Activated CD4-positive, CD25-positive, alpha-beta regulatory T cell (primary cell): ENCODE measurements around the gene PTPN1.
"Not testable (repeated sequence)": the region's sequence is repeated elsewhere in the genome, so short reads cannot be mapped to it uniquely, and the experiment has no call there.

Experiments used
- DNase-seq, 4 experiments: peaks; one replicate each; lab custom pipeline; 2025; lab: John Stamatoyannopoulos, UW

The PTPN1 gene

GRCh38 chr20:50481741-50482140 lies 28.4 kb upstream of the PTPN1 start:
- no peak for DNase-seq

GRCh38 chr20:50482396-50482981 lies 27.7 kb upstream of the PTPN1 start:
- DNase-seq: no peak

DNA sequence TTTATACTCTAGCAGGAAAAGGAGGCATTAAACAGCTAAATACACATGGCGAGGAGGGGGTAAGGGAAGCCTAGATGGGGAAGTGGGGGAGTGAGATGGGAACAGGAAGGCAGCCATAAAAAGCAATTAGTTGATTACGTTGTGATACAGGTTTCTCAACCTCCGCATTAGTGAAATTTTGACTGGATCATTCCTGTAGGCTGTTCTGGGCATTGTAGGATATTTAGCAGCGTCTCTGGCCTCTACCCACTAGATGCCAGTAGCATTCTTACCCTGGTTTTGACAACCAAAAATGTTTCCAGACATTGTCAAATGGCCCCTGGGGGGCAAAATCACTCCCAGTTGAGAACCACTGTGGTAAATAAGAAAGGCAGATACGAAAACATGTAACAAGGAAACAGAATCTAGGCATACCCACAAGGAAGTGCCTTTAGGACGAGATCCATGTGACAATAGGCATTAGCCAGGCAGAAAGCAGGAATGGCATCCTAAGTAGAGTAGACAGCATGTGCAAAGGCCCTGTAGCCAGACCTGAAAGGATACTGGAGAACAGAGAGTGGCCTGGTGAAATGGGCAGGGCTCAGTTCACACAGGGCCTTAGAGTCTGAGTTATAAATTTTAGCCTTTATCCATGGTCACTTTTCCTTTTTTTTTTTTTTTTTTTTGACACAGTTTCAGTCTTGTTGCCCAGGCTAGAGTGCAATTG lies 25.8 kb upstream of the PTPN1 start:
- no peak for DNase-seq

- DNase-seq: no peak
Measured at GRCh38 chr20:50487397-50487796, 22.8 kb upstream of the PTPN1 start.

GRCh38 chr20:50488236-50488806 lies 21.9 kb upstream of the PTPN1 start:
- no peak for DNase-seq

- no peak for DNase-seq
Measured at GRCh38 chr20:50491168-50491567, 19.0 kb upstream of the PTPN1 start.

GRCh38 chr20:50491926-50492634 lies 18.1 kb upstream of the PTPN1 start:
- no peak for DNase-seq

DNA sequence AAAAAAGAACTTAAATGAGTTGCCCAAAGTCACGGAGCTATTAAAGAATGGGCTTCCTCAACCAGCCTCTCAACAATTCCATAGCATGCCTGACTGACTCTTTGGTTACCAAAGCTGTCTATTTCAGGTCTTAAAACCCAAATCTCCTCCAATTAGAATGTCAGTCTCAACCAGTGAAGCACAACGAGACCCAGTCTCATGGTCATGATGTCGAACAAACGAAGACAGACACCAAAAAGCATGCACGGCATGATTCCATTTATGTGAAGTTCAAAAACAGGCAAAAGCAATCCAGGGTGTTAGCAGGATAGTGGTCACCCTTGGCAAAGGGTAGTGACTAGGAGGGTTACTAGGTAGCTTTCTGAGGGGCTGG lies 16.3 kb upstream of the PTPN1 start:
- no peak for DNase-seq

DNA sequence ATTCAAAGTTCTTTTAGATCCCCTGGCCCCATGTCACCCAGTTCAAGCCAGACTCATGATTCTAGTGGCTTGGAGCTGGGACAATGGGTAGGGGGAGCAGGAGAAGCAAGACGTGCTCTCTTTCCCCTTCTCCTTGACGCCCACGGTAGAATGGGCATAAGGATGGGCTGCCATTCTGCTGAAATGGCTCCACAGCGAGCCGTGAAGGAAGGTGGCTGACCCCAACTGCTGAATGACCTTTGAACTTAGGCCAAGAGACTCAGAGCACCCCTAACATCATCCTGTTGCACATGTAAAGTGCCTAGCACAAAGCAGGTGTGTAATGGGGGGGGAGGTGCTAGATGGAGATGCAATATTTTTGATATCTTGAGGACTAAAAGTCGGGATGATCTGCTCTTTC lies 15.8 kb upstream of the PTPN1 start:
- DNase-seq: no peak

GRCh38 chr20:50496773-50497385 lies 13.3 kb upstream of the PTPN1 start:
- no peak for DNase-seq

GRCh38 chr20:50498071-50498776 lies 12.0 kb upstream of the PTPN1 start:
- DNase-seq: no peak

GRCh38 chr20:50499938-50500337 lies 10.2 kb upstream of the PTPN1 start:
- DNase-seq: no peak

GRCh38 chr20:50501972-50502745 lies 8.0 kb upstream of the PTPN1 start:
- DNase-seq: no peak

GRCh38 chr20:50504231-50504823 lies 5.9 kb upstream of the PTPN1 start:
- no peak for DNase-seq

- no peak for DNase-seq
Measured at GRCh38 chr20:50506270-50506579, 4.0 kb upstream of the PTPN1 start.

DNA sequence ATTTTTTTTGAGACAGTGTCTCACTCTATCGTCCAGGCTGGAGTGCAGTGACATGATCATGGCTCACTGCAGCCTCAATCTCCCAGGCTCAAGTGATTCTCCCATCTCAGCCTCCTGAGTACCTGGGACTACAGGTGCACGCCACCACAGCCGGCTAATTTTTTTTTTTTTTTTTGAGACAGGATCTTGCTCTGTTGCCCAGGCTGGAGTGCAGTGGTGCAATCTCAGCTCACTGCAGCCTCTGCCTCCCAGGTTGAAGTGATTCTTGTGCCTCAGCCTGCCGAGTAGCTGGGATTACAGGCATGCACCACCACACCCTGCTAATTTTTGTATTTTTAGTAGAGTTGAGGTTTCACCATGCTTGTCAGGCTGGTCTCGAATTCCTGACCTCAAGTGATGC lies 2.4 kb upstream of the PTPN1 start:
- DNase-seq: not testable (repeated sequence)

GRCh38 chr20:50508171-50508755 lies 1.9 kb upstream of the PTPN1 start:
- DNase-seq: no peak

DNA sequence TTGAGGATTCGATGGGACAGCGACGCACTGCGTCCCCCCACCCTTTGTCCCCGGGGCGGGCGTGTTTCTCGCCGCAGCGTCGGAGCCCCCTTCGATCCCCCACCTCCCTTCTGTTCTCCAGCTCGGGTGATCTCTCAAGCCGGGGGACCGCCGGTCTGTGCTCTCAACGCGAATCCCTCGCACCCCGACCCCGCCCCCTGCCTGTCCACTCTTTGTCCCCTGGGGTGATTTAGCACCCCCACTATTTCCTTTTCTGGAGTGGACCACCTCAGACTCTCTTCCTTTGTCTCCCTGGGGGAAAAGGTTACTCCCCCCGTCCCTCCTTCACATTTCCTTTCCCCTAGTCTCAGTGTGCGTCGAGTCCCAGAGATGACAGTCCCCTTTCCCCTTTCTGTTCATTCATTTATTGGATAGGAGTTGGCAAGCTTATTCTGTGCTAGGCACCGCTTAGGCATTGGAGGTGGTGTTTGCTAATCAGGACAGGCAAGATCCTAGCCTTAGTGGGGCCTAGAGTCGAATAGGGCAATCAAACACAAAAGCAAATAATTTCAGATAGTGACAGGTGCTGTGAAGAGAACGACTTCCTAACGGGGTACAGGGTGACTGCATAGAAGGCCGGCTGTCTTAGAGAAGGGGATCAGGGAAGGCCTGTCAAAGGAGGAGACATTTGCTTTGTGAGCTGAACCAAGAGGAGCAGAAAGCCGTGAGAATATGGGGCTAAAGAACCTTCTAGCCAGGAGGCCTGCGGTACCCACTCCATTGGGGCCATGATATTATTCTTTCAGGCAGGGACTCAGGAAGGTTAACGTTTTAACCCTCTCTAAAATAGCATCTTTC lies 741 bp downstream of the PTPN1 start:
- no peak for DNase-seq

DNA sequence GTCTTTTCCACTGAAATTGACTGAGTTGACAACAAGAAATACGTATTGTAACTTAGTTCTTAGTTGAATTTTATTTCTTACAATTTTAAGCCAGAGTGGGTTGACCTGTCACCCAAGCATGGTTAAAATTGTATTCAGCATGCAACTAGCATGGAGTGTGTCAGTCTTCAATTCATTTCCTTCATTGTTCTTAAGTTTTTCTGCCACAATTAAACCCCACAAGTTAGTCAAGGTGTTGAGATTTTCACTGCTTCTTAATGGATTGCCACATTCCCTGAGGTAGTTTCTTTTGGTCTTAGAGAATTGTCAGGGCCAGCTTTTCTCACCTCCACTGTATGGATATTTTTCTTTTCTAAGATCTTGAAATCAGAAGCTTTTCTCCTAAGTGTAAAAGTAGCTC lies 2.1 kb downstream of the PTPN1 start:
- DNase-seq: no peak
